ENCODE data around the gene LRRC52. TPM values are rescaled to one million over a fixed set of nuclear protein-coding genes. Genes with fewer than 3 reads are reported as not detected.

LRRC52 gene
- total RNA-seq, 1 donor from 2014 or later = not detected

DNA sequence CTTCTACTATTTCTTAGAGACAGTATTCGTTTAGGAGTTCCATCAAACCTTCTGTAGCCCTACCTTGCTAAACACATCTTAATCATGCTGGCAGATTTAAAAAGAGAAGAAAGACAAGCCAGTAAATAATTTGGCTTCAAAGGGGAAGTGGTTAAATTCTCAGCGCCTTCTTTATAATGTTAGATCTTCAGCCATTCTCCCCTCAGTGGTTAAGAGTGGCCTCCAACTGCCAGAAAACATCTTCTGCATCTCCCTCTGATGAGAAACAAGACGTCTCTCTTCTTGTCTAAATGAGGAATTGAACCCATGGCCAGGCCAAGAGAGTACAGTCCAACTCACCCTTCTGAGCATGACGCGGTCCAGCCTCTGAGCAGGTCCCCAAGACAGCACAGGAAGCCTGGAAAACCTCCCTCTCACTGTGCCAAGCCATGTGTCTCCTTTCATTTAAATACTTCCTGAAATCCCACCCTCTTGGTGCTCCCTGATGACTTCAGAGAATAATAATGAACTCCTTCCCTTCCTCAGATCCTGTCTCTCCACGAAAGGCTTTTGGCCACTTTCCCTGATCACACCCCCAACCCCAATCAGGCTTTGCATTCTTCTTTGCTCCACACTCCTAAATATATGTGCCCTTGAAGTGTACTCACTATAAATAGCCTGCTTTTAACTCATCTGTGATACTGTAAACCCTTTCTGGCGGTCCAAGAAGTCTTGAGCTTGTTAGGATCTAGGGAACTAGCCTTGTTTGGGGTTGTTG, 16.4 kb upstream of the LRRC52 start:
- no peak overlapping the region for H3K27ac Mint-ChIP-seq
- ChIA-PET CTCF (no interaction called here), POLR2A (no interaction called here)
- DNase-seq (no peak), ATAC-seq (ENCODE audit: low read depth) (no peak)
- peaks cover 4% of the 10 kb centered on the region for H3K9me3 Mint-ChIP-seq
- H3K36me3 Mint-ChIP-seq (ENCODE audit: low read depth) = no peaks in the 10 kb centered on the region
- TF ChIP-seq, protein P1, sequence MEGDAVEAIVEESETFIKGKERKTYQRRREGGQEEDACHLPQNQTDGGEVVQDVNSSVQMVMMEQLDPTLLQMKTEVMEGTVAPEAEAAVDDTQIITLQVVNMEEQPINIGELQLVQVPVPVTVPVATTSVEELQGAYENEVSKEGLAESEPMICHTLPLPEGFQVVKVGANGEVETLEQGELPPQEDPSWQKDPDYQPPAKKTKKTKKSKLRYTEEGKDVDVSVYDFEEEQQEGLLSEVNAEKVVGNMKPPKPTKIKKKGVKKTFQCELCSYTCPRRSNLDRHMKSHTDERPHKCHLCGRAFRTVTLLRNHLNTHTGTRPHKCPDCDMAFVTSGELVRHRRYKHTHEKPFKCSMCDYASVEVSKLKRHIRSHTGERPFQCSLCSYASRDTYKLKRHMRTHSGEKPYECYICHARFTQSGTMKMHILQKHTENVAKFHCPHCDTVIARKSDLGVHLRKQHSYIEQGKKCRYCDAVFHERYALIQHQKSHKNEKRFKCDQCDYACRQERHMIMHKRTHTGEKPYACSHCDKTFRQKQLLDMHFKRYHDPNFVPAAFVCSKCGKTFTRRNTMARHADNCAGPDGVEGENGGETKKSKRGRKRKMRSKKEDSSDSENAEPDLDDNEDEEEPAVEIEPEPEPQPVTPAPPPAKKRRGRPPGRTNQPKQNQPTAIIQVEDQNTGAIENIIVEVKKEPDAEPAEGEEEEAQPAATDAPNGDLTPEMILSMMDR (IDR thresholded peaks at IDR 0.05) = no peak
- intact Hi-C loops (cut with micrococcal nuclease) = no loop called here
- H3K4me1 Mint-ChIP-seq = no peaks in the 10 kb centered on the region
- H3K4me3 Mint-ChIP-seq = no peak overlapping the region
- peaks cover 42% of the 10 kb centered on the region for H3K27me3 Mint-ChIP-seq

DNA sequence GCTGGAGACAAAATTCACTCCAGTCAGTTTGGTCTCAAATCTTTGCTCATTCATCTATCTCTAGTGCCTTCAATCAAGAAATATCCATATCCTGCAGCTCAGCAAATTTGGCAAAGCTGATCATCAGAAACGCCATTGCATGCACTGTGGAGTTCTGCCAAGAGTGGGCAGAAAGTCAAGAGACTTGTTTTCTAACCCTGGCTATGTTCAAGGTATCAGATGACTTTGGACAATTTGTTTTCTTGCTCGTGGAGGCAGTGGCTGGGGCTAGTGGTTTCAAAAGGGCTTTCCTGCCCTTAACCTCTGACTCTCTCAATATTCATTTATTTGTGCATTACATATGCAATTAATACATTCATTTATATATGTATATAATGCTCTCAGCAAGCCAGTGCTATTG, 12.8 kb upstream of the LRRC52 start:
- H3K27ac Mint-ChIP-seq = no peak overlapping the region
- no peaks in the 10 kb centered on the region for H3K36me3 Mint-ChIP-seq (ENCODE audit: low read depth)
- intact Hi-C loops (cut with micrococcal nuclease) = no loop called here
- DNase-seq = no peak
- POLR2A ChIA-PET = no interaction called here
- peaks cover 30% of the 10 kb centered on the region for H3K27me3 Mint-ChIP-seq
- TF ChIP-seq, protein P1 (IDR thresholded peaks at IDR 0.05) = no peak
- no peak for ATAC-seq (ENCODE audit: low read depth)
- CTCF ChIA-PET = no interaction called here
- no peak overlapping the region for H3K4me3 Mint-ChIP-seq
- no peaks in the 10 kb centered on the region for H3K4me1 Mint-ChIP-seq
- no peaks in the 10 kb centered on the region for H3K9me3 Mint-ChIP-seq

DNA sequence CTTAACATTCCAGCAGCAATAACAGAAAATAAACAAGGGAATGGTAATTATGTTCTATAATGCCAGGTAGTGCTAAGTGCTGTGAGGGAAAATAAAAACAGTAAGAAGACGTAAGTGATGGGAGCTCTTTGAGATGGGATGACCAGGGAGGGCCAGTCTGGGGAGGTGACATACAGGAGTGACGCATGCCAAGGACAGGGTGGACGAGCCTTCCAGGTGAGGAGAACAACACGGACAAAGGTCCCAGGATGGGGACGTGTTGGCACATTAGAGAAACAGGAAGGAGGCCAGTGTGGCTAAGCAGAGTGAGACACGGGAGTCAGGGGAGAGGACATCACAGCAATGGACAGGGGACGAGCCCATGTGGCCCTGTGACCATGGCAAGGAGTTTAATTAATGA, 11.7 kb upstream of the LRRC52 start:
- Mint-ChIP-seq H3K27ac (no peak overlapping the region), H3K9me3 (no peaks in the 10 kb centered on the region), H3K27me3 (peaks cover 26% of the 10 kb centered on the region), H3K4me1 (no peaks in the 10 kb centered on the region), H3K4me3 (no peak overlapping the region), H3K36me3 (ENCODE audit: low read depth) (no peaks in the 10 kb centered on the region)
- DNase-seq = no peak
- ATAC-seq (ENCODE audit: low read depth) = no peak
- POLR2A ChIA-PET = no interaction called here
- intact Hi-C loops (cut with micrococcal nuclease) = no loop called here
- TF ChIP-seq, protein P1 (IDR thresholded peaks at IDR 0.05) = no peak
- CTCF ChIA-PET = no interaction called here

DNA sequence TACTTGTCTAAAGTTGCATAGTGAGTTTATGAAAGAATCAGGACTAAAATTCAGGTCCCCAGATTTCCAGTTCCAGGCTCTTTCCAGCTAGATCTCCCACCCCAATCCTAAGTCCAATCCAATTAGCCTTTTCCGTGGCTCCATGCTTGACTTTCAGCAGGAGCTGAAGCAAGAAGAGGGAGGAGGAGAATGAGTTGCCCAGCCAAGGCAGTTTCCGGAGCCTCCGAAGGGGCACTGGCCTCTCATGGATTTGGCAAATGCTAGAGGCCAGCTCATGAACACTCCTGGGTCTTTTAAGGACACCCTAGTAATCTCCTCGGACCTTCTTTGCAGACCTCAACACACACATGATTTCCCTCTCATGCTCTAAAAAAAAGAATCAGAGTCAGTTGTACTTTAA, 10.5 kb upstream of the LRRC52 start:
- ChIA-PET POLR2A (no interaction called here), CTCF (no interaction called here)
- Mint-ChIP-seq H3K4me1 (no peaks in the 10 kb centered on the region), H3K4me3 (no peak overlapping the region), H3K9me3 (no peaks in the 10 kb centered on the region), H3K36me3 (ENCODE audit: low read depth) (no peaks in the 10 kb centered on the region), H3K27ac (no peak overlapping the region), H3K27me3 (peaks cover 18% of the 10 kb centered on the region)
- ATAC-seq (ENCODE audit: low read depth) (no peak), DNase-seq (no peak)
- intact Hi-C loops (cut with micrococcal nuclease) = no loop called here
- TF ChIP-seq, protein P1 (IDR thresholded peaks at IDR 0.05) = no peak

DNA sequence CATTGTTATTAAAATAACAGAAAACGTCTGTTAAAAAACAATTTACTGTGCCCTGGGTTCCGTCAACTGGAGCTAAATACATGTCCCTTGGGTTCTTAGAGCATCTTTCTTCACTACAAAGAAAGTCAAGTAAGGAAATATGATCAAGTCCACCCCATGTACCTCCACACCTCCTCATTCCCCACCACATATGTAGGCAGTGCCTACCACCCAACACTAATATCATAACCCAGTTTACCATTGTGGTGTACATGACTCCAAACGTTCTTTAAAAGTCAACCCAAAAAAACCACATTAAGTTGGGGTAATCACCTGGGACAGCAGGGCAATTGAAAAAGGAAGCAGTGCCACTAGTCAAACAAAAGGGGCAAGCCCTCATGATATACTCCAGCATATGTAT, 7.8 kb upstream of the LRRC52 start:
- Mint-ChIP-seq H3K36me3 (ENCODE audit: low read depth) (no peaks in the 10 kb centered on the region), H3K27me3 (peaks cover 18% of the 10 kb centered on the region), H3K9me3 (no peaks in the 10 kb centered on the region), H3K4me3 (no peak overlapping the region), H3K4me1 (no peaks in the 10 kb centered on the region), H3K27ac (no peak overlapping the region)
- DNase-seq (no peak), ATAC-seq (ENCODE audit: low read depth) (no peak)
- intact Hi-C loops (cut with micrococcal nuclease) = no loop called here
- TF ChIP-seq, protein P1 (IDR thresholded peaks at IDR 0.05) = no peak
- ChIA-PET CTCF (no interaction called here), POLR2A (no interaction called here)
